Right lobe of liver (tissue), 4 donors: ENCODE measurements around the gene PRKN.

Experiments
- CTCF ChIP-seq, 4 donors: fragments of 200-600 bp in 3 of 4; fragments of 450-650 bp in 1 of 4; IDR thresholded peaks; one replicate each; pipeline versions ENCODE4 v1.5.1 to v1.8.0; 2016 to 2022; ENCODE audit warnings: antibody characterized with exemption in 4 of 4, mild to moderate bottlenecking in 2 of 4
- POLR2A ChIP-seq: fragments of 450-650 bp; IDR thresholded peaks from one replicate; pipeline ENCODE4 v1.6.1; 2017; ENCODE audit warnings: antibody characterized with exemption, mild to moderate bottlenecking
- donor health status: DM: no; HTN: no; CAD: no.
- donor health status: DM: no; HTN: no; CAD: no.
- donor health status: DM: no; HTN: yes; CAD: no.

GRCh38 chr6:161608771-161609170 is 1118.8 kb downstream of the PRKN start:
- TF ChIP-seq POLR2A (no peak), CTCF (IDR thresholded peaks at IDR 0.05) (no peak)
